Mammary epithelial cell (primary cell): ENCODE measurements around the gene PRND.

Experiments used
- EZH2 ChIP-seq: IDR thresholded peaks from 2 replicates; pipeline ENCODE4 v1.6.1; 2012; ENCODE audit warnings: low read length, inconsistent platforms, borderline replicate concordance
- TF ChIP-seq, protein P1 (sequence below), 2 donors: IDR thresholded peaks in 1 of 2; conservative IDR thresholded peaks in 1 of 2; 2 replicates each; pipeline ENCODE4 v1.5.1; 2011 to 2012; ENCODE audit warnings: inconsistent platforms in 2 of 2, low read length in 2 of 2, mild to moderate bottlenecking in 2 of 2, control low read depth in 1 of 2, low read depth in 1 of 2; ENCODE audit not compliant: insufficient read depth in 1 of 2; ENCODE audit errors: extremely low read depth in 1 of 2

DNA sequence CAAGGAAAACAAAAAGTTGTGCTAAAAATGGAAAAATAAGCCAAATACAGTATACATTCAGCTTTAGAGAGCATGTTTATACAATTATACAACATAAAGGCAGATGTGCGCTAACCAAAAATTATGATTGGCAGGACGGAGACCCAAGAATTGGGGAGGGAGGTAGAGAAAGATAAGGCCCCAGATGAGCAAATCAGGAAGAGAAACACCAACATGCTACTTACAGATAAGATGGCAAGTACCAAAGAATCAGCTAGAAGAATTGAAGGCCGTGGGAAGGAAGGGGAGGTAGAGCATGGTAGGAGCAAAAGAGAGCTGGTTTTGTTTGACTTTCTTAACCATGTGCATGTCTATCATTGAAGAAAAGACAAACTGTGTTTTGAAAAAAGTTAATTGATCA, 45.4 kb downstream of the PRND start:
- TF ChIP-seq, protein P1, sequence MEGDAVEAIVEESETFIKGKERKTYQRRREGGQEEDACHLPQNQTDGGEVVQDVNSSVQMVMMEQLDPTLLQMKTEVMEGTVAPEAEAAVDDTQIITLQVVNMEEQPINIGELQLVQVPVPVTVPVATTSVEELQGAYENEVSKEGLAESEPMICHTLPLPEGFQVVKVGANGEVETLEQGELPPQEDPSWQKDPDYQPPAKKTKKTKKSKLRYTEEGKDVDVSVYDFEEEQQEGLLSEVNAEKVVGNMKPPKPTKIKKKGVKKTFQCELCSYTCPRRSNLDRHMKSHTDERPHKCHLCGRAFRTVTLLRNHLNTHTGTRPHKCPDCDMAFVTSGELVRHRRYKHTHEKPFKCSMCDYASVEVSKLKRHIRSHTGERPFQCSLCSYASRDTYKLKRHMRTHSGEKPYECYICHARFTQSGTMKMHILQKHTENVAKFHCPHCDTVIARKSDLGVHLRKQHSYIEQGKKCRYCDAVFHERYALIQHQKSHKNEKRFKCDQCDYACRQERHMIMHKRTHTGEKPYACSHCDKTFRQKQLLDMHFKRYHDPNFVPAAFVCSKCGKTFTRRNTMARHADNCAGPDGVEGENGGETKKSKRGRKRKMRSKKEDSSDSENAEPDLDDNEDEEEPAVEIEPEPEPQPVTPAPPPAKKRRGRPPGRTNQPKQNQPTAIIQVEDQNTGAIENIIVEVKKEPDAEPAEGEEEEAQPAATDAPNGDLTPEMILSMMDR (conservative IDR thresholded peaks at IDR 0.05 in 1 of 2, IDR thresholded peaks at IDR 0.05 in 1 of 2; ENCODE audit: extremely low read depth in 1 of 2, insufficient read depth in 1 of 2, low read depth in 1 of 2, low read length in 2 of 2) = no peak
- no peak for TF ChIP-seq EZH2
